VCaP (cell line): Measurements from ENCODE around the gene GLCCI1.
A peak's percentile ranks its signal among the peaks of the same experiment; 100 is the strongest.

ENCODE experiments used
- H3K27ac ChIP-seq: fragments of 450-650 bp; 2 replicates; pipeline ENCODE4 v1.5.1; 2017
- TF ChIP-seq, protein P1 (sequence below): fragments of 450-650 bp; conservative IDR thresholded peaks from 2 replicates; pipeline ENCODE4 v1.5.1; 2017; ENCODE audit warnings: mild to moderate bottlenecking, moderate library complexity

Gene GLCCI1

DNA sequence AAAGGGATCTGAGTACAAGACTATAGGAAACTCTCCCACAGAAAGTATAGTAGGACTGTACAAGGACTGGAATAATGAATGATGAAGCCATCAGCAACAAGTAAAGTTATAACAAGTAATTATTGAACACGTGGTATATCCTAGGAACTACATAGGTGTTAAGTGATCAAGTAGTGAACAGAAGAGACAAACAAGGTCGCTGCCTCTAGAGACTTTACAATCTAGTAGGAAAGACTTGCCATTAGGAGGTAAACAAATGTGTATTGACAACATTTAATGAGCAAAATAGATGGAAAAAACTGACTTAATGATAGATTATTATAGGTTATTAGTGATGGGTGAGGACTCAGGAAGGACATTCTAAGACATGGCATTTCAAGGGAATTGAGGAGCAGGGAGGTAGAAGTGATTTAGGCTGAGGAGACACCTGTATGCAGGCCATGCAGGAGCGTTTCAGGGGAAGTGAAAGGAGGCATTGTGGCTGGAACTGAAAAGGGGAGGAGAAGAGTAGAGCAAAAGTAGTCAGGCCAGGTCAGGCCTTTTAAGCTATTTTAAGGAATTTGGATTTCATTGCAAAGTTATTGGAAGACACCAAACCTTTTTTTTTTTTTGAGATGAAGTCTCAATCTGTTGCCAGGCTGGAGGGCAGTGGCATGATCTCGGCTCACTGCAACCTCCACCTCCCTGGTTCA is 8.5 kb upstream of the GLCCI1 start:
- TF ChIP-seq, protein P1, sequence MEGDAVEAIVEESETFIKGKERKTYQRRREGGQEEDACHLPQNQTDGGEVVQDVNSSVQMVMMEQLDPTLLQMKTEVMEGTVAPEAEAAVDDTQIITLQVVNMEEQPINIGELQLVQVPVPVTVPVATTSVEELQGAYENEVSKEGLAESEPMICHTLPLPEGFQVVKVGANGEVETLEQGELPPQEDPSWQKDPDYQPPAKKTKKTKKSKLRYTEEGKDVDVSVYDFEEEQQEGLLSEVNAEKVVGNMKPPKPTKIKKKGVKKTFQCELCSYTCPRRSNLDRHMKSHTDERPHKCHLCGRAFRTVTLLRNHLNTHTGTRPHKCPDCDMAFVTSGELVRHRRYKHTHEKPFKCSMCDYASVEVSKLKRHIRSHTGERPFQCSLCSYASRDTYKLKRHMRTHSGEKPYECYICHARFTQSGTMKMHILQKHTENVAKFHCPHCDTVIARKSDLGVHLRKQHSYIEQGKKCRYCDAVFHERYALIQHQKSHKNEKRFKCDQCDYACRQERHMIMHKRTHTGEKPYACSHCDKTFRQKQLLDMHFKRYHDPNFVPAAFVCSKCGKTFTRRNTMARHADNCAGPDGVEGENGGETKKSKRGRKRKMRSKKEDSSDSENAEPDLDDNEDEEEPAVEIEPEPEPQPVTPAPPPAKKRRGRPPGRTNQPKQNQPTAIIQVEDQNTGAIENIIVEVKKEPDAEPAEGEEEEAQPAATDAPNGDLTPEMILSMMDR: no peak

DNA sequence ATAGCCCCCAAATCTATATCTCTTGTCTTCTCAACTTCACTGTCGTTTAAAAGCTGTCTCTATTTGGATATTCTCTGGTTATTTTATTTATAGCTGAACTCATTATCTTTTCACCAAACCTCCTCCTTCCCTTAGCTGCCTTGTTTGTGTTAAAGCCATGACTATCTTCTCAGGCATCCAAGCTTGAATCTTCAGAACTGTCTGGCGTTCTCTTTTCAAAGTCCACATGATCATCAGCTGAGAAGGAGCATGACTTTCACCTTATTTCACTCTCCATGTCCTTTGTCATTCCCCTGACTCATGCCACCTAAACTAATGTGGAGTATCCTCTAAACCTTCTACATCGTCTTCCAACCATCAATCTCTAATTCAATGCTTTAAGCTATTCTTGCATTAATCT is 5.7 kb upstream of the GLCCI1 start:
- TF ChIP-seq, protein P1: no peak
- no peak overlapping the region for H3K27ac ChIP-seq

More for the DNA sequence above, 8.5 kb upstream of the GLCCI1 start:
- H3K27ac ChIP-seq: no peak overlapping the region

DNA sequence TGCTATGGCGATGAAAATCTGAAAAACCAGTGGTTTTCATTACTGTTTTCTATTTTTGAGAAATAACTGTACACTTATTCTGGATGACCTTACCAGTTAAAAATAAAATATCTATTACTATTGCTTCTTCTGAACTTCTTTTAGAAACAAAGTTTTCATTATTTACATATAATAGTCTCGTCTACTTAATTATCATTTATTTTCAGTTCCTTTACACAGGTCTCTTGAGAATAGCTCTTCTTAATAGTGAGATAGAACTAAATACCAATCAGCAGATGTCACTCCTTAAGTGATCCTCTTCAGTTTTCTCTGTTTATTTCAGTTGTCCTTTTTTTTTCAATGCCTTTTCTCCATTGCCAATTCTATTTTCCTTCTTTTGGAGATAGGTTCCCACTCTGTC is 4.3 kb upstream of the GLCCI1 start:
- no peak overlapping the region for H3K27ac ChIP-seq
- TF ChIP-seq, protein P1: no peak

DNA sequence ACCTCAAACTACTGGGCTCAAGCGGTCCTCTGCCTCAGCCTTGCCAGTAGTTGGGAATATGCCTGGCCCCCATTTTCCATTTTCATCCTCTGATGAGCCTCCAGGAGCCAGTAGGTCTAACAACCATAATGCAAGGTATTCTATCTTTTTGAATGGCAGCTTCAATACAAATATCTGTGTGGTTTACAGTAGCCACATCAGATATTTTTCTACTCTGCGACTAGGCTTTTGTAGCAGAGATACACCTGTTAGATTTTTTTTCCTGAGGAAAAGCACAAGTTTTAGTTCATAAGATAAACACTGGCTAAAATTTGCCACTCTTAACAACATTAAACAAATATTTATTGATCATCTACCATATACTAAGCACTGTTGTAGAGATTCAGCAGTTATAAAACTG is 3.9 kb upstream of the GLCCI1 start:
- TF ChIP-seq, protein P1: no peak

DNA sequence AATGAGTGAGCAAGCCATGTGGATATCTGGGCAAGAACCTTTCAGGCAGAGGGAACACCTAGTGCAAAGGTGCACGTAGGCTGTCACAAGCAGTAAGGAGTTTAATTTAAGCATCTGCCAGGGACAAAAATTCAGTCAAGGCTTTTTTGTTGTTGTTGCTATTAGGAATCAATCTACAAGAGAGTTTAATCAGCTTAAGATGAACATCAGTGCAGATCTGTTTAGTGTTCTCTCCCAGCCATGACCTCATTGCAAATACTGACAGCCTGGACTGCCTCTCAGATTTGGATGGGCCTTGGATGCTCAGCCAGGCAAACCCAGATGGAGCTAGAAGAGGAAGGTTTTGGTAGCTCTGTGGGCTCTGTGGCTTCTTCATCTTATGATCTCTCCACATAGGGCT is 3.3 kb upstream of the GLCCI1 start:
- TF ChIP-seq, protein P1: no peak
- no peak overlapping the region for H3K27ac ChIP-seq

More for the DNA sequence above, 3.9 kb upstream of the GLCCI1 start:
- H3K27ac ChIP-seq: no peak overlapping the region

DNA sequence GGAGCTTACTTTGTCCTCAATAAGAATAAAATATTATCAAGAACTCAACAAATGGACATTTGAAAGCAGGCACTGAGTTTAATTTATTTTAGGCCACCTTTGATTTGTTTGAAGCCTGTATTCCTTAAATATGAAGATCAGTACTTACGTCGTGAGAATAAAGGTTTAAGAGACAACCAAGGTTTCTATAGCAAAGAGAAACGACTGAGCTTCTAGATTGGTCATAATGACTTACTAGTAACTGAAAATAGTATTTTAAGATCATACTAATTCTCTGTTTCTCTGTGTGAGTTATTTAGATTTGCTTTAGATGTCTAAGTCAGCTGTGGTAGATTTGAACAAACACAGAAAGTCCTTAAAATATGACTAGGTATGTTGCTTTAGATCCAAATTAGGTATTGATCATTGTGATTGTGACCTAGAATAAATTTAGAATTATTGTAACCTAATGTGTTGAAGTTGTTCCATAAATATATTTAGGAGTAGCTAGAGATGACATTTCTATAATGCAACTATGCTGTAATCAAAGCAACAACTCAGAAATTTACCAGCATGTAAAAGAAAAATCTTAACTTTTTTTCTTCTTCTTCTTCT is 2.4 kb upstream of the GLCCI1 start:
- no peak overlapping the region for H3K27ac ChIP-seq
- TF ChIP-seq, protein P1: no peak

DNA sequence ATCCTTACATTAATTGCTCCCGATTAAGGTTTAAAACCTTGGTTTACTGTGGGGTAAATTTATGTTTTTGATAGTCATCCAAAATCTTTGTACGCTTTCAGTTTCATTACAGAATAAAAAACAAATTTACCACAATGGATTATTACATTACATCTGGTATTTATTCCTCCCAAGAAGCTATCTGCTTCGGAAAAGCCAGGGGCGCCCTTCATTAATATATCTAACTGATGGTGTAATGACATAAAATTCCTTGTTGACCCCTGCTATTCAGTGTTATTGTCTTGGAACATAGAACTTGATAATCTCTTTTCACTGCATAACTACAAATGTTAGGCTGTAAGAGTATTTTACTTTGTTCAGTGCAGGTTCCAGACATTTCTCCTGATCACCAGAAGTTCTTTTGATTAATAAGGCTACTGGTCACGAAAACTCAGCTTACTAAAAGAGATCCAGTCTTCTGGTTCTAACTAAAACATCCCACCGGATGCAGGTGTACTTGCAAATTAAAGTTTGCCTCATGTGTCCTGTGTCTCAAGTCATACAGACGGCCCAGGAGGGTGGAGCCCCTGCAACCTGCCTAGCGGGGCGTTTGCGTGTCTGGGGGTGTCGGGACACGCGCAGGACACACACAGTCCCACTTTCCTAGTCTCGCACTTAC is 581 bp upstream of the GLCCI1 start:
- TF ChIP-seq, protein P1: peak; percentile 2; the same call in 1 of the 2 replicates
- H3K27ac ChIP-seq: peak overlapping the region; percentile 90
